Mesenchymal stem cell (in vitro differentiated cells and primary cell): ENCODE measurements around the gene DGKG.

Experiments used
- DNase-seq: peaks from one replicate; pipeline ENCODE4 v3.0.0-alpha.2; 2013
- H2AFZ ChIP-seq: one replicate; pipeline ENCODE4 v1.6.1; 2013; ENCODE audit warnings: low read depth, mild to moderate bottlenecking, control low read depth, inconsistent platforms, low read length, moderate library complexity
- H2AK5ac ChIP-seq: 2 replicates; pipeline ENCODE4 v1.6.1; 2013; ENCODE audit warnings: low read length, moderate library complexity, mild to moderate bottlenecking, inconsistent platforms; ENCODE audit not compliant: severe bottlenecking
- H2BK120ac ChIP-seq: one replicate; pipeline ENCODE4 v1.6.1; 2013; ENCODE audit warnings: low read depth, mild to moderate bottlenecking, inconsistent platforms, low read length, moderate library complexity
- H2BK12ac ChIP-seq, 2 experiments: one replicate each; pipeline ENCODE4 v1.6.1; 2013; ENCODE audit warnings: inconsistent platforms in 2 of 2, low read length in 2 of 2, mild to moderate bottlenecking in 2 of 2, moderate library complexity in 2 of 2, control low read depth in 1 of 2
- H2BK15ac ChIP-seq: one replicate; pipeline ENCODE4 v1.6.1; 2013; ENCODE audit warnings: mild to moderate bottlenecking, low read depth, inconsistent platforms; ENCODE audit not compliant: poor library complexity, severe bottlenecking
- H2BK5ac ChIP-seq: 2 replicates; pipeline ENCODE4 v1.6.1; 2013; ENCODE audit warnings: low read depth, mild to moderate bottlenecking, low read length, control low read depth, inconsistent platforms; ENCODE audit not compliant: poor library complexity, severe bottlenecking
- H3K14ac ChIP-seq, 2 experiments: one replicate each; pipeline ENCODE4 v1.6.1; 2013; ENCODE audit warnings: inconsistent platforms in 2 of 2, low read length in 2 of 2, control low read depth in 1 of 2, mild to moderate bottlenecking in 1 of 2, moderate library complexity in 1 of 2
- H3K18ac ChIP-seq, 2 experiments: one replicate each; pipeline ENCODE4 v1.6.1; 2013; ENCODE audit warnings: inconsistent platforms in 2 of 2, low read length in 2 of 2, control low read depth in 1 of 2, low read depth in 1 of 2, mild to moderate bottlenecking in 1 of 2
- H3K23ac ChIP-seq, 2 experiments: one replicate each; pipeline ENCODE4 v1.6.1; 2013; ENCODE audit warnings: inconsistent platforms in 2 of 2, low read length in 2 of 2, mild to moderate bottlenecking in 2 of 2, moderate library complexity in 2 of 2, control low read depth in 1 of 2
- H3K27ac ChIP-seq: 2 replicates; pipeline ENCODE4 v1.5.1; 2013; ENCODE audit warnings: mild to moderate bottlenecking, moderate library complexity, low read length, control low read depth, inconsistent platforms; ENCODE audit not compliant: poor library complexity, severe bottlenecking
- H3K27me3 ChIP-seq, 2 experiments: 2 replicates each; pipeline versions ENCODE4 v1.6.1 to v1.7.0; 2013; ENCODE audit warnings: low read length in 2 of 2, mild to moderate bottlenecking in 2 of 2, moderate library complexity in 2 of 2, control low read depth in 1 of 2, inconsistent platforms in 1 of 2; ENCODE audit not compliant: control insufficient read depth in 1 of 2, insufficient read depth in 1 of 2
- H3K36me3 ChIP-seq, 2 experiments: 2 replicates each; pipeline versions ENCODE4 v1.6.1 to v1.7.0; 2013; ENCODE audit warnings: low read length in 2 of 2, control low read depth in 1 of 2, inconsistent platforms in 1 of 2, low read depth in 1 of 2, mild to moderate bottlenecking in 1 of 2; ENCODE audit not compliant: insufficient read depth in 2 of 2, control insufficient read depth in 1 of 2
- H3K4ac ChIP-seq, 2 experiments: one replicate each; pipeline ENCODE4 v1.6.1; 2013; ENCODE audit warnings: inconsistent platforms in 2 of 2, low read length in 2 of 2, mild to moderate bottlenecking in 2 of 2, moderate library complexity in 2 of 2, control low read depth in 1 of 2, low read depth in 1 of 2
- H3K4me1 ChIP-seq: 2 replicates; pipeline ENCODE4 v1.6.1; 2013; ENCODE audit warnings: low read depth, low read length, control low read depth; ENCODE audit not compliant: control insufficient read depth, insufficient read depth
- H3K4me2 ChIP-seq: 2 replicates; pipeline ENCODE4 v1.6.1; 2013; ENCODE audit warnings: low read length, mild to moderate bottlenecking, inconsistent platforms; ENCODE audit not compliant: poor library complexity, severe bottlenecking
- H3K4me3 ChIP-seq, 2 experiments: 2 replicates each; pipeline versions ENCODE4 v1.5.1 to v1.7.0; 2013; ENCODE audit warnings: low read length in 2 of 2, mild to moderate bottlenecking in 2 of 2, control low read depth in 1 of 2, low read depth in 1 of 2; ENCODE audit not compliant: insufficient read depth in 1 of 2
- H3K79me1 ChIP-seq: replicated peaks from 2 replicates; pipeline ENCODE4 v1.6.1; 2013; ENCODE audit warnings: mild to moderate bottlenecking, control low read depth, low read length, inconsistent platforms; ENCODE audit not compliant: poor library complexity, severe bottlenecking
- H3K9ac ChIP-seq: 2 replicates; pipeline ENCODE4 v1.7.0; 2013; ENCODE audit warnings: mild to moderate bottlenecking, low read length, moderate library complexity
- H3K9me3 ChIP-seq: 2 replicates; pipeline ENCODE4 v1.7.0; 2013; ENCODE audit warnings: mild to moderate bottlenecking, low read length; ENCODE audit not compliant: control insufficient read depth
- H4K8ac ChIP-seq: one replicate; pipeline ENCODE4 v1.6.1; 2013; ENCODE audit warnings: inconsistent platforms, mild to moderate bottlenecking, low read length, moderate library complexity
- H4K91ac ChIP-seq: one replicate; pipeline ENCODE4 v1.6.1; 2013; ENCODE audit warnings: mild to moderate bottlenecking, low read length, inconsistent platforms
- WGBS: methylation state at CpG from one replicate; pipeline ENCODE4 v1.1.7; 2013; ENCODE audit warnings: mixed read lengths; 5-methylcytosine and 5-hydroxymethylcytosine counted together

DGKG gene

DNA sequence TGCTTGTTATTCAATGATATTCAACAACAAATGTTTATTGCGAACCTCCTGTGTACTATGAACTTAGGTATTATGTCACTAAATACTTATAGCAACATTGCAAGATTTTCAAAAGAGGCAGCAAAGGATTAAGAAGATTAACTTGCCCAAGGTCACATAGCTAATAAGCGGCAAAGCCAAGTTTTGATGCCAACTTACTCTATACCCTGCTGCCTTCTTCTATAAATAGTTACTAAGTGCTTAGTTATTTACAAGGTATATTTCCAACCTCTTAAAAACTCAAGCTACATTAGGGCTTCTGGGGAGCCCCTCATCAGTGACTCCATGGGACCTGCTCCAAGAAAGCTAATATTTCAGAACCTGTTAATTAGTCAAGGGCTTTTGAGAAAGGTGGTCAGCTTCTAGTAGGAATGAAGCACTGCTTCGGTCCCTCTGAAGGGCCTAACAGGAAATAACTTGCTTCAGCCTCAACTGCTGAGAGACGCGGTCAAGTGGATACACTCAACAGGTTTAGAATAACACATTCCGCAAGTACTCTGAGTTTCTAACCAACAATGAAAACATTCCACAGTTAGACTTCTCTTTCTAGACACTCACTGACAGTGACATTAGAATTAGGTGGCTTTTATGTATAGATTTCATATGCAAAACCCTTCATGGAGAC, 125.5 kb downstream of the DGKG start:
- Histone ChIP-seq H2BK15ac (no peak overlapping the region), H2BK12ac (no peak overlapping the region), H3K9ac (no peak overlapping the region), H3K27me3 (no peaks in the 10 kb centered on the region), H3K4ac (no peak overlapping the region), H2AK5ac (no peak overlapping the region), H2BK5ac (no peak overlapping the region), H3K18ac (no peak overlapping the region), H3K4me1 (no peaks in the 10 kb centered on the region), H3K4me3 (no peak overlapping the region), H3K23ac (no peak overlapping the region), H3K14ac (no peak overlapping the region), H4K8ac (no peak overlapping the region), H2AFZ (no peak overlapping the region), H3K36me3 (no peaks in the 10 kb centered on the region), H3K27ac (no peak overlapping the region), H3K4me2 (no peak overlapping the region), H3K9me3 (no peaks in the 10 kb centered on the region), H4K91ac (no peak overlapping the region), H3K79me1 (no peaks in the 10 kb centered on the region), H2BK120ac (no peak overlapping the region)
- WGBS, result 83% methylated on average over 5 of the region's 6 CpGs
- DNase-seq, result no peak

DNA sequence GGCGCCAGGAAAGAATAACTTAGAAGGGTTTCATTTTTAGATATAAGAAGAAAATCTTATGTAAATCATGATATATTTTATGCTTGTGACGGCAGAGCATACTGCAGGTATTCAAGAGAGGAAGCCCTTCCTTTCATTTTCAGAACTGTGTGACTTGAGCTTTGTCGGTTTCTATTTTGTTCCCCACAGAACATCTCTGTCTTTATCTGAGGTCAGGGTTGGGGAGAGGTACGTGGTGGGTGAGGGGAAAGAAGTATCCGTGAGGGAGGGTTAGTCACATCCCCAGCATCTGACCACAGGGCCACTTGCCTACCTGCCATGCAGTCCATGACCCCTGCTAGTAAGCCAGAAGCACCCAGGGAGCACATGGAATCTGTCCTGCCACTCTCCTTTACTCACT, 126.5 kb downstream of the DGKG start:
- WGBS, result 100% methylated on average over 3 of the region's 5 CpGs
- Histone ChIP-seq H3K4me2 (no peak overlapping the region), H2AK5ac (no peak overlapping the region)

DNA sequence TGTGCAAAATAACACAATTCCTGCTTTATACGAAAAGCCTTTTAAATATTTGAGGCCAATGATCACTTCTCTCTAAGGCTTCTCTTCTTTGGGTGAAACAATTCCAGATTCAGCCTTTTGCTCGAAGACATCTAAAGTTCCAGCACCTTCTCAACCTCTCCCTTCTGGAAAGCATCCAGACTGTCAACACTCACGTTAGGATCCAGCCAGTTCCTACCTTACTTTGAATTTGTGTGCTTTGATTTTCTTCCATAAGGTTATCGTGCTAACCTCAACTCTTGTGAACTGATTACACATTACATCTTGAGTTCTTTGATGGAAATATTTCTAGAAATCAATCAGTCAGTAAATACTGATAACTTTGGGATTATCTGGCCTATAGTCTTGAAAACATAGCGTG, 127.9 kb downstream of the DGKG start:
- WGBS, result 94% methylated on average over 4 of the region's 5 CpGs
- no peak for DNase-seq
- no peak overlapping the region for H3K4ac ChIP-seq
- H2BK15ac ChIP-seq, result no peak overlapping the region
- H3K4me1 ChIP-seq, result no peaks in the 10 kb centered on the region
- no peak overlapping the region for H3K4me3 ChIP-seq
- H3K4me2 ChIP-seq, result no peak overlapping the region
- no peaks in the 10 kb centered on the region for H3K9me3 ChIP-seq
- no peak overlapping the region for H4K8ac ChIP-seq
- peaks cover 0 to 7% of the 10 kb centered on the region in 2 experiments for H3K27me3 ChIP-seq
- no peak overlapping the region for H4K91ac ChIP-seq
- no peak overlapping the region for H2AFZ ChIP-seq
- no peak overlapping the region for H2AK5ac ChIP-seq
- H3K27ac ChIP-seq, result no peak overlapping the region
- H2BK5ac ChIP-seq, result no peak overlapping the region
- no peak overlapping the region for H2BK12ac ChIP-seq
- no peaks in the 10 kb centered on the region for H3K36me3 ChIP-seq
- H2BK120ac ChIP-seq, result no peak overlapping the region
- no peak overlapping the region for H3K9ac ChIP-seq
- H3K14ac ChIP-seq, result no peak overlapping the region
- no peak overlapping the region for H3K23ac ChIP-seq
- no peaks in the 10 kb centered on the region for H3K79me1 ChIP-seq
- no peak overlapping the region for H3K18ac ChIP-seq

More for the DNA sequence above, 126.5 kb downstream of the DGKG start:
- Histone ChIP-seq H3K79me1 (no peaks in the 10 kb centered on the region), H3K4ac (no peak overlapping the region), H3K27me3 (no peaks in the 10 kb centered on the region), H2BK5ac (no peak overlapping the region), H2BK120ac (no peak overlapping the region), H3K4me1 (no peaks in the 10 kb centered on the region), H3K14ac (no peak overlapping the region), H4K91ac (no peak overlapping the region), H2AFZ (no peak overlapping the region), H3K23ac (no peak overlapping the region), H2BK15ac (no peak overlapping the region), H4K8ac (no peak overlapping the region), H3K4me3 (no peak overlapping the region), H2BK12ac (no peak overlapping the region), H3K9ac (no peak overlapping the region), H3K36me3 (no peaks in the 10 kb centered on the region), H3K9me3 (no peaks in the 10 kb centered on the region), H3K18ac (no peak overlapping the region), H3K27ac (no peak overlapping the region)
- DNase-seq, result no peak

DNA sequence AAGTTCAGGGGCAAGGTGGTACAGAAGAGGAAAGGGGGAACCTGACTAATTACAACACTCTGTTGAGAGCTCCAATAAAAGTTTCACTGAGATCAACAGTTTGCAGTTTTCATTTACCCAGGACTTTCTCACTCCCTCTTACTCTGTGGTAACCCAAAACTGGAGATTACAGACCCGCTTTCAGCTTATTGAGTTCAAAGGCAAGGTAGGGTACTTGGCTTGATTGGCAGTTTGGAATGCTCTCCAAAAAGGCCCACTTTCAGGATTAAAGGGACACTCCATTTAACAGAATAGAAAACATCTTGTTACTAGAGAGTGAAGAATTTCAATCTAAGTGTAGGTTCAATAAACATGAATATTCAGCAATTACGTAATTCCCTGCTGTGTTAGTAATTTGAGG, 135.6 kb downstream of the DGKG start:
- Histone ChIP-seq H2BK12ac (no peak overlapping the region), H4K8ac (no peak overlapping the region), H2BK15ac (no peak overlapping the region), H3K9me3 (no peaks in the 10 kb centered on the region), H2BK5ac (no peak overlapping the region), H2AK5ac (no peak overlapping the region), H2AFZ (no peak overlapping the region), H3K79me1 (no peaks in the 10 kb centered on the region), H3K36me3 (no peaks in the 10 kb centered on the region), H4K91ac (no peak overlapping the region), H3K4me2 (no peak overlapping the region), H3K27me3 (peaks cover 10 to 57% of the 10 kb centered on the region in 2 experiments), H3K27ac (no peak overlapping the region), H3K14ac (no peak overlapping the region), H3K4me3 (no peak overlapping the region), H3K23ac (no peak overlapping the region), H2BK120ac (no peak overlapping the region), H3K4ac (no peak overlapping the region), H3K18ac (no peak overlapping the region), H3K4me1 (peaks cover 1% of the 10 kb centered on the region), H3K9ac (no peak overlapping the region)
- no peak for DNase-seq
- WGBS, result 82% methylated on average over 2 of the region's 2 CpGs
